ENCODE measurements around the gene C8G. TPM values are rescaled to one million over a fixed set of nuclear protein-coding genes. Genes with fewer than 3 reads are reported as not detected.

Gene C8G
- total RNA-seq, 1 donor from 2014 or later: 1.1 TPM

DNA sequence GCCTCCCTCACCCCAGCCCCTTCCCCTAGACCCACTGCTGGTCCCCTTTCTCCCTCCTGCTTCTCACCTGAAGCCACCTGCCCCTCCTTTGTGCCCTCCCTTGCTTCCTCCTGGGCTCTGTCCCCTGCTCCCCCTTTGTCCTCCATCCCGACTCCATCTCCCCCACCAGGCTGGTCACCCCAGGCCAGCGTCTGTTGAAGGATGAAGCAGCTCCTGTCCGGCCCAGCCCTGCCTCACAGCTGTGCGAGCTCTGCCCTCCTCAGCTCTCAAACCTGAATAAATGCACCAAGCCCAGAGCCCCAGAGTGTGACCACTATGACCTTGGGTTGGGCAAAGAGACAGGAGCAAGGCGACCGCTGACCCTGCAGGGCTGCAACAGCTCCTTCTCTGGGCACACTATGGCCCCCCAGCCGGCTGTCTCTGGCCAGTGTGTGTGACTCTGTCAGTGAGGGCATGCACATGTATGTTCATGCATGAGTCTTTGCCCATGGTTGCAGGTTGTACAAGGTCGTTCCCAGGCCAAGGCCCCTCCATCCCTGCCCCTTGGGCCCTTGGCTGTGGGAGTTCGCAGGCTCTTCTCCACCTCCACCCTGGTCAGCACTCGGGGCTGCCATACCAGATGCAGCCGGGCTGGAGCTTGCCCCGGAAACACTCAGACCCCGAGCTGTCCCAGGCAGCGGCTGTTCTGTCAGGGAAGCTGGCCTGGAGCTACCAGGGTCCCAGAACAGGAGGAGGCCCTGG is 10.3 kb downstream of the C8G start:
- H3K4me3 ChIP-seq: no peak overlapping the region
- TF ChIP-seq CTCF (IDR thresholded peaks at IDR 0.05): no peak
- intact Hi-C loops (cut with DNase I): no loop called here
- H3K9me3 ChIP-seq: no peaks in the 10 kb centered on the region
- H3K27ac ChIP-seq: no peak overlapping the region
- H3K4me1 ChIP-seq: peaks cover 3% of the 10 kb centered on the region
- no peaks in the 10 kb centered on the region for H3K36me3 ChIP-seq
- ATAC-seq: no peak
- no peak for DNase-seq
- H3K27me3 ChIP-seq: no peaks in the 10 kb centered on the region

DNA sequence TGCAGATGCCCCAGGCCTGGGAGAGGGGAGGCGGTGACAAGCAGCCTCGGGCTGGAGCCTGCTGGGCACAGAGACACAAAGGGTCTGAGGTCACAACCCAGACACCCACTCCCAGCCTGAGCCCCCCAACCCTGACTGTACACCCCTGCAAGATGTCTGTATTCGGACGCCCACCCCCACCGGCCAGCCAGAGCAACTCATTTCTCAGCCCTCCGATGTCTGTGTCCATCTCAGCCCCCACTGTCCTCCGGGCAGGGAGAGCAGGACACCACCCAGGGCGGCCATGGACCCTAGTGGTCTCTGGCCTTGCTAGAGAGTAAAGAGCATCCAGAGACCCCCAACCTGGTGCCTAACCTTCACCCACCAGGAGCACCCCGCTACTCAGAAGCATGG is 10.9 kb downstream of the C8G start:
- no peak overlapping the region for H3K27ac ChIP-seq
- no peaks in the 10 kb centered on the region for H3K4me1 ChIP-seq
- no peak for DNase-seq
- intact Hi-C loops (cut with DNase I): no loop called here
- H3K9me3 ChIP-seq: no peaks in the 10 kb centered on the region
- H3K36me3 ChIP-seq: no peaks in the 10 kb centered on the region
- no peak for ATAC-seq
- H3K27me3 ChIP-seq: no peaks in the 10 kb centered on the region
- TF ChIP-seq CTCF (IDR thresholded peaks at IDR 0.05): no peak
- no peak overlapping the region for H3K4me3 ChIP-seq

DNA sequence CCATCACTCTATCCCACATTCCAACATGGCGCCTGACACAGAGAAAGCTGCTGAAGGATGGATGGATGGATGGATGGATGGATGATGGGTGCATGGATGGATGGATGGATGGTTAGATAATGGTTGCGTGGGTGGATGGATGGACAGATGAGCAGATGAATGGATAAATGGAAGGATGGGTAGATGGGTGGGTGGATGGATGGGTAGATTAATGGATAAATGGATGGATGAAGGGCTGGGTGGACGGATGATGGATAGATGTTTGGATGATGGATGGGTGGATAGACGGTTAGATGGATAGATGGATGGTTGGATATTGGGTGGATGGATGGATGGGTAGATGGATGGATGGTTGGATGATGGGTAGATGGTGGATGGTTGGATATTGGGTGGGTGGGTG is 11.6 kb downstream of the C8G start:
- no peak overlapping the region for H3K4me3 ChIP-seq
- H3K4me1 ChIP-seq: no peaks in the 10 kb centered on the region
- no peak for TF ChIP-seq CTCF (IDR thresholded peaks at IDR 0.05)
- intact Hi-C loops (cut with DNase I): no loop called here
- no peak for ATAC-seq
- no peaks in the 10 kb centered on the region for H3K9me3 ChIP-seq
- no peak overlapping the region for H3K27ac ChIP-seq
- no peaks in the 10 kb centered on the region for H3K27me3 ChIP-seq
- H3K36me3 ChIP-seq: no peaks in the 10 kb centered on the region
- no peak for DNase-seq

DNA sequence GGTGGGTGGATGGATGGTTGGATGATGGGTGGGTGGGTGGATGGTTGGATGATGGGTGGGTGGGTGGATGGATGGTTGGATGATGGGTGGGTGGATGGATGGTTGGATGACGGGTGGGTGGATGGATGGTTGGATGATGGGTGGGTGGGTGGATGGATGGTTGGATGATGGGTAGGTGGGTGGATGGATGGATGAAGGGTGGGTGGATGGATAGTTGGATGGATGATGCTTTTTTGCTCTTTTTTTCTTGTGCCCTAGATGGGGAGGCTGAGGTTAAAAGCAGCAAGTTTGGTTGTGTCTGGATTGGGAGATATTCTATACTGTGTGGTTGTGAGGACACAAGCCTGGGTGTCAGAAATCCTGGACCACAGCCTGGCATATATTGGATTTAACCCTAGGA is 12.4 kb downstream of the C8G start:
- H3K4me1 ChIP-seq: no peaks in the 10 kb centered on the region
- TF ChIP-seq CTCF (IDR thresholded peaks at IDR 0.05): no peak
- H3K27ac ChIP-seq: no peak overlapping the region
- H3K4me3 ChIP-seq: no peak overlapping the region
- intact Hi-C loops (cut with DNase I): no loop called here
- no peaks in the 10 kb centered on the region for H3K27me3 ChIP-seq
- DNase-seq (no peak), ATAC-seq (no peak)
- H3K36me3 ChIP-seq: no peaks in the 10 kb centered on the region
- H3K9me3 ChIP-seq: no peaks in the 10 kb centered on the region

- Histone ChIP-seq H3K9me3 (no peaks in the 10 kb centered on the region), H3K27me3 (no peaks in the 10 kb centered on the region), H3K4me1 (no peaks in the 10 kb centered on the region), H3K36me3 (no peaks in the 10 kb centered on the region), H3K27ac (no peak overlapping the region), H3K4me3 (no peak overlapping the region)
- no peak for ATAC-seq
- no peak for TF ChIP-seq CTCF (IDR thresholded peaks at IDR 0.05)
- no peak for DNase-seq
- intact Hi-C loops (cut with DNase I): no loop called here
These were observed 12.9 kb downstream of the C8G start for GRCh38 chr9:136957901-136958300.

- TF ChIP-seq CTCF (IDR thresholded peaks at IDR 0.05): no peak
- H3K4me3 ChIP-seq: no peak overlapping the region
- no peak overlapping the region for H3K27ac ChIP-seq
- no peaks in the 10 kb centered on the region for H3K36me3 ChIP-seq
- ATAC-seq (no peak), DNase-seq (no peak)
- no peaks in the 10 kb centered on the region for H3K9me3 ChIP-seq
- H3K27me3 ChIP-seq: no peaks in the 10 kb centered on the region
- no peaks in the 10 kb centered on the region for H3K4me1 ChIP-seq
- intact Hi-C loops (cut with DNase I): no loop called here
These were observed 13.4 kb downstream of the C8G start for GRCh38 chr9:136958473-136958872.
